Hypothalamus (tissue), 51 donors: ENCODE data around the gene KRT73.
"Not testable (repeated sequence)": the region's sequence is repeated elsewhere in the genome, so short reads cannot be mapped to it uniquely, and the experiment has no call there.

ENCODE experiments used
- DNase-seq, 51 donors: peaks; one replicate each; lab custom pipeline; 2025; lab: John Stamatoyannopoulos, UW

The KRT73 gene

DNA sequence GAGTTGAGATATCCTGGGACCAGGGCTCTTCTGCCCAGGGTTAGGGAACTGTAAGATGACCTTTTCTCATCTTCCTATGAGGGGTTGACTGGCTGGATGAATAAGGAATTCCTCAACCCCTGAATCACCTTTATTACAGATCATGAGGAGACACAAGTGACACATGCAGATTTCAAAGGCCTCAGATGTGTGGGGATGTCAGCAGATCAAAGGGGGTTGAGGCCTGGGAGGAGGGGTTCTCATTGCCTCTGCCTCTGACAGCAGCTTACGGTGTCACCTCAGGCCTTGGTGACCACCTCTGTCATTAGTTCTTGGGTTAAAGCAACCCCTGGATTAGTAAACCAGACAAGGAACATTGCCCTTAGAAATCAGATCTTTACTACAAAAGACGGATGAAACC is 15.0 kb downstream of the KRT73 start:
- no peak for DNase-seq

DNA sequence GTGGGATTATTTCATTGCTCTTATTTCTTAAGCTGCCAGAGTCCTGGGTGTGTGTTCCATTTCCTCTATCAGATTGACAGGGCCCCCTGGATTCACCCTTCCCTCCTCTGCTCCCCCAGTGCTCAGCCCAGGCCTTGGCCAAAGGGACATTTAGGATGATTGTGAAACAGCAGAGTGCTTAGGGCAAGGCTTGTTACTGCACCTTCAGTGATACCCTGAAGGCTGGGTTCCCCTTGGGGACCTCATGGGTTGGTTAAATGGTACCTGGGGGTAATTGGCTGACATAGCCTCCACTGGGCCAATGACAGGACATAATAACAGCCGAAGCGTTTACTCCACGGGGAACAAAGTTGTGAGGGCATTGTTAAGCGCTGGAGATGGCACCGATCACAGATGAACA is 15.8 kb downstream of the KRT73 start:
- no peak for DNase-seq

DNA sequence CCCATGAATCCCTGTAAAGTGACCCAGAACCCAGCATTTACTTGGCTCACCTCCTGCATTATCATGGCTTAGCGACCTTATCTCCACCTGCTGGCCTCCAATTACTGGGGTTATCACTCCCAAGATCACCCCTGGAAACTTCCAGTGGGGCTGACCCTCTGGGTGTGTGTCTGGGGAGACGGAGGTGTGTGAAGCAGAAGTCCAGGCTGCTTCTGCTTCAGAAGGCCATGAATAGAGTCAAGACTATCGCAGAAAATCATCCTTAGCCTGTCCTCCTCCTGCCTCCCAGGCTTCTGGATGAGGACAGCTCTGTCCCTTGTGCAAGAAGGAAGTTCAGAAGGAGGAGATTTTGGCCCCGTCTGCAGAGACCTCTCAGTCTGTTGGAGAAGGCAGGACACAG is 16.7 kb downstream of the KRT73 start:
- no peak for DNase-seq

DNA sequence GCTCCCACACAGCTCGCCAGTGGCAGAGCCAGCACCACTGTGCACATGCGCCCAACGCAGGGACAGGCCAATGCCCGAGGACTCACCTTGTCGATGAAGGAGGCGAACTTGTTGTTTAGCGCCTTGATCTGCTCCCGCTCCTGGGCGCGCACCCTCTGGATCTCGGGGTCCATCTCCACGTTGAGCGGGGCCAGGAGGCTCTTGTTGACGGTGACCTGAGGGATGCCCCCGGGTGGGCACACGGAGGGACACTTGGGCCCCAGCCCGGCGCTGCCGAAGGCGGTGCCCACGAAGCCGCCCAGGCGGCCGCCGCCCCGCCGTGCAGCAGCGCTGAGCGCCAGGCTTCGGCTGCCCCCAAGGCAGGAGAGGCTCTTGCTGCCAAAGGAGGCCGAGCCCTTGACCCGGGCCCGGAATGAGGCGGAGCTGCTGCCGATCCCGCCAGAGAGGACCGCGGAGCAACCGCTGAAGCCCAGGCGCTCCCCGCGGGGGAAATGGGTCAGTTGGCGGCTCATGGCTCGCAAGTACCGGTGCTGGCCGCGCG is 17.3 kb downstream of the KRT73 start, which contains the start of gene KRT72:
Gene KRT72, minus strand, starts transcription at position 523 of the 541 bp plus-strand sequence. Its CDS starts 11 bp downstream, at position 512.
- DNase-seq, result no peak

DNA sequence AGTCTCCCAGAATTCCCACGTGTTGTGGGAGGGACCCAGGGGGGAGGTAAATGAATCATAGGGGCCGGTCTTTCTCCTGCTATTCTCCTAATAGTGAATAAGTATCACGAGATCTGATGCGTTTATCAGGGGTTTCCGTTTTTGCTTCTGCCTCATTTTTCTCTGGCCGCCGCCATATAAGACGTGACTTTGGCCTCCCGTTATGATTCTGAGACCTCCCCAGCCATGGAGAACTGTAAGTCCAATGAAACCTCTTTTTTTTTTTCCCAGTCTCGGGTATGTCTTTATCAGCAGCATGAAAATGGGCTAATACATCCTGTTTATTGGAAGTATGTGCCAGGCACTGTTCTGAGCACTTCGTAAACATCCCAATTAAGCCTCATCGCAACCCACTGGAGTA is 17.9 kb downstream of the KRT73 start:
- no peak for DNase-seq

DNA sequence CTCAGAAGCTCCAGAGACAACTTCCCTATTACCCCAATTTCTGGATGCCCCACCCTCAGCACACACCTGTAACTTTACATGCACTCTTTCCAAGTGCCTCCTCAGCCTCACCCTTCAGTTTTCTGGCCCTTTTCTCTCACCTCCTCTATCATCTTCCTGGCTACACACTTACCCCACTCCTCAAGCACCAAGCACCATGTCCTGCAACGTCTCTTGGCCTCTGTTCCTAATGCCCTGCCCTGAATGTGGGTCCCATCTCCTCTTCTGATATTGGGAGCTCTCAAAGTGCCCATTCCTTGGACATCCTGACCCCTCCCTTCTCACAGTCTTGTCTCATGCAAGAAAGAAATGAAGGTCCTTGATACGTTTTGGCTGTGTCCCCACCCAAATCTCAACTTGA is 18.3 kb downstream of the KRT73 start:
- DNase-seq, result no peak

DNA sequence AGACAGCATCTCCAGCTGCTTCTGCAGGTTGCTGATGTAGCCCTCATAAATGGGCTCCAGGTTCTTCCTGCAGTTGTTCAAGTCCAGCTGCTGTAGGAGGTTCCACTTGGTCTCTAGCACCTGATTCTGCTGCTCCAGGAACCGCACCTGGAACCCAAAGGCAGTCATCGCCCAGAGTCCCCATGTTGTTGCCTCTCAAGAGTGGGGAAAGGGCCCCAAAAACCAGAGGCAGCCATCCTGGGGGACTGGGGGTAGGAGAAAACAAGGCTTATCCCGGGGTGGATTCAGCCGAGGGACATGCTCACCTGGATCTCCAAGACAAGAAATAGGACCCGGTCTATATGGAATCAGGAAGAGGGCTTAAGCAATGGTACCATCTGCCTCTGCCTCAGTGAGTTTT is 19.4 kb downstream of the KRT73 start:
- no peak for DNase-seq

DNA sequence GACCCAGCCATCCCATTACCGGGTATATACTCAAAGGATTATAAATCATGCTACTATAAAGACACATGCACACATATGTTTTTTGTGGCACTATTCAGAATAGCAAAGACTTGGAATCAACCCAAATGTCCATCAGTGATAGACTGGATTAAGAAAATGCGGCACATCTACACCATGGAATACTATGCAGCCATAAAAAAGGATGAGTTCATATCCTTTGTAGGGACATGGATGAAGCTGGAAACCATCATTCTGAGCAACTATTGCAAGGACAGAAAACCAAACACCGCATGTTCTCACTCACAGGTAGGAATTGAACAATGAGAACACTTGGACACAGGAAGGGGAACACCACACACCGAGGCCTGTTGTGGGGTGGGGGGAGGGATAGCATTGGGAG is 24.1 kb downstream of the KRT73 start:
- DNase-seq, result not testable (repeated sequence)

DNA sequence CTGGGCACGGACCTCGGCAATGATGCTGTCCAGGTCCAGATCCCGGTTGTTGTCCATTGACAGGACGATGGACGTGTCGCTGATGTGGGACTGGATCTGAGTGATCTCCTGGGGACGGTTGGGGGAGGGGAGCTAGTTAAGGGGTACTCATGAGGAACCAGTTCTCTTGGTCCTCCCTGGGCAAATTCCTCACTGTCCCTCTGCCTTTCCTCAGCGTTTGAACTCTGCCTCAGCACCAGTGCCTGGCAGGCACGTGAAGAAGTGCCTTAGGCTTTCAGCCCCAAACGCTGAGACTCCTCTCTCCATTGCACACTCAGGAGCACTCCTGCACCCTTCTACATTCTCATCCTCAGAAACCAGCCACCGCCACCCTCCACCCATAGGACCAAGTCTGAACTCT is 26.8 kb downstream of the KRT73 start:
- no peak for DNase-seq

DNA sequence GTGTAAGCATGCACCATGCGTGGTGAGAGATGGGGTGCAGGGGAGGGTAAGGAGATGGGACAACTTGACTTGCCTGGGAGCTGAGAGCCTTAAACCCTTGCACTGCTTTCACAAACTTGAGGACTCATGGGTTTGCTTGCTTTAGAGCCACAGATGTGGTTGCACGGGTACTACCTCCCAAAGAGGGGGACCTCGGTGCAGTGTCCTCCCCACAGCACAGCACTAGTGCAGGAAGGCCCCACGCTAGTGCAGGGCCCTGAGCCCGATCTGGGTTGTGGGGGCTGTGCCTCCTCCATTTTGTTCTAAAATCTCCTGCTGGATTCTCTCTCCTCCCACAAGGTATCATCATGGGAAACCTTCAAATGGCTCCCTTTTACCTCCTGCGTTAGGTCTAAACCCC is 28.3 kb downstream of the KRT73 start:
- DNase-seq, result no peak

DNA sequence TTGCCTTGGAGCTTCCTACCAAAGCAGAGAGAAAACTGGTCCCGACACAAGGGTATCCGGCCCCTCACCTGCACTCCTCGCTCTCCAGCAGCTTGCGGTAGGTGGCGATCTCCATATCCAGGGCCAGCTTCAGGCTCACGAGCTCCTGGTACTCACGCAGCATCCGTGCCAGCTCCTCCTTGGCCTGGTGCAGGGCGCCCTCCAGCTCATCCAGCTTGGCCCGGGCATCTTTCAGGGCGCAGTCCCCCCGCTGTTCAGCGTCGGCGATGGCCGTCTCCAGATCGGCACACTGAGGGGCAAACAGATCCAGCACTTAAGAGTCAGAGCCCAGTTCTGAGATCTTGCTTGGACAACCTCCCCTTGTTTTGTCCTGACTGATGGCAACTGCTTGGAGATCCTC is 30.8 kb downstream of the KRT73 start:
- no peak for DNase-seq

DNA sequence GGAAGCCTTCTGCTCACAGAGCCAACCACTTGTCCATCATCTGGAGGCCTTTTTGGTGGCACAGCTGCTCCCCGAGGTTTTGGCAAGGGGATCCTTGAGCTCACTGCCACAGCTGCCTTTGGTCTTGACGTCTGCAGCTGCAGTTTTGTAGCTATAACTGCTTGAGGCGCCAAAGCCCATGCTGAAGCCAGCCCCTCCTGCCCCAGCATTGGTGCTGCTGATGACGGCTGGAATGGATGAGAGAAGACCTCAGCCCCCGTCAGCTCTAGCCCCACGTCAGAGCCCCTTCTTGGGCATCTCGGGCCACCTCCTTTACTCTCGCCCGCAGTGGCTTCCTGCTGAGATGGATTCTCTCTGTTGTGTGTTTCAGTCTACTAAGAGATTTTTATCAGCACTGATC is 32.4 kb downstream of the KRT73 start:
- DNase-seq, result no peak

DNA sequence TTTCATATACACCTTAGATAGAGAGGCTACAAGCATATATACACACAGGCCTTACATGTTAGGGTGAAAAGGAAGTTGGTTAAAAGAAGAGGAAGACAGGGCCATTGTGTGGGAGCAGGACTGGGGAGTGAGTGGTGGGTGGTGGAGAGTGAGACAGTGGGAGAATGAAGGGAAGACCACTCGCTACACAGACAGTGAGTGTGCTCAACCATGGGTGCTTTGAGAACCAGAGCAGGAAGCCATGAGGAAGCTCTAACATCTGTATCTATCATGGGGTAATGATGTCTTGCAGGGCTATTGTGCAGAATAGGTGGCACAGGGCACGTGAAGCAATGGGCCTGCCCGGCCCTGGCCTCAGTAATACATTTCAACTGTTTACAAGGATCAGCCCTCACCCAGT is 33.3 kb downstream of the KRT73 start:
- no peak for DNase-seq

DNA sequence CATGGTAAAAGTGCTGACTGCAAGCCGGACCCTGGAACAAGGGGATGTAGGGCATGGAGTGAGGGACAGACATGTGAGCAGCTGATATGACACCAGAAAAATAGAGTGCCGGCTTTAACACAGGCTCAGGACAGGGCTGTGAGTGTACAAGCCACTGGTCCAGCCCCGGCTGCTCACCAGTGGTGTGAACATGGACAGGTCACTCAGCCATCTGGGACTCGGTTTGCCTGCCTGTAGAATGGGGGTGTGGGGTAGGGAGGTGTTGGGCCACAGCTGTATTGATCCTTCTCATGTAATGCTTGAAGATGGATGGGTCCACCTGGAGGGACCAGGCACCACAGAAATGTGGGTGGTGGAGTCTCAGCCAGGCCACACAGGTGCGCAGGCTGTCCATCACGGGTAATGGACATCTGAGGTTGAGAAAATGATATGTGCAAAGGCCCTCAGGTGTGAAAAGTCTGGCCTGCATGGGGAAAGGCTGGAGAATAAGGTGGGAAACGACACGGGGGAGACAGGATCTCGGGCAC is 34.1 kb downstream of the KRT73 start:
- DNase-seq, result no peak

DNA sequence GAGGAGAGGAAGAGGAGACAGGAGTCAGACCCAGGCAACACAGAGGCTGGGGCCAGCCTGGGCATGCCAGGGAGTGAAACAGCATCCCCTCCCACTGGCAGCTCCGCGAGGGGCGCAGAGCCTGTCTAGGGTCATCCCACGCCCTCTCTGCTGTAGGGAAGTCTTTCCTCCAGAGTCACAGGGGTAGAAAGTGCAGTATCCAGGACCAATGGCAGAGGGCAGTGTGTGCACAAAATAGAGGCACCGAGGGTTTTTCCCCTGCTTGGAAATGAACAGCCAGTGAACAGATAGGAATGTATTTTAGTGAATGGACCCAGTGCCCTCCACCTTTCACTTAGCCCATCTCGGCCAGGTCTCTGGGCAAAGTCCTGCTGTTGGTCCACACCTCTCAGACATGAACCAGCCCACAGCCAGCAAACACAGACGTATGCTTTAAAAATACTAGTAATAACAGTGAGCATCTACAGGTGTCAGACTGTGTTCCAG is 35.3 kb downstream of the KRT73 start:
- DNase-seq, result peak in 33 of 51 donors; percentile 3 to 63 (median 23)

DNA sequence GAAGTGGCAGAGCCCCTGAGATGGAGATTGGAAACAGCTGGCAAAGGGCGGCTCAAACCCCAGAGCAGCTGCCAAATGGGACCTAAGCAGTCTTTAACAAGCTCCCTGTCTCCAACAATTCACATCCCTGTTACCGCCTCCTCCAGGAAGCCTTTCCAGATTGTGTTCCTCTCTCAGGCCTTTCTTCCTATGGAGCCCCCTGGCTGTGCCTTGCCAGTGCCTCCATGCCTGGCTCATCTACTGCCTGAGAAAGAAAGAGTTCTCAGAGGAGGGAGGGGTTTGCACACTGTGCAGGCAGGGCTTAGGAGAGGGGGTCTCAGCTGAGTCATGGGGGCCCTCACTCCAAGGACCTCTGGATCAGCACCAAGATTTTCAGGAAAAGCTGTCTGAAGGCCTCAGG is 35.9 kb downstream of the KRT73 start:
- no peak for DNase-seq

DNA sequence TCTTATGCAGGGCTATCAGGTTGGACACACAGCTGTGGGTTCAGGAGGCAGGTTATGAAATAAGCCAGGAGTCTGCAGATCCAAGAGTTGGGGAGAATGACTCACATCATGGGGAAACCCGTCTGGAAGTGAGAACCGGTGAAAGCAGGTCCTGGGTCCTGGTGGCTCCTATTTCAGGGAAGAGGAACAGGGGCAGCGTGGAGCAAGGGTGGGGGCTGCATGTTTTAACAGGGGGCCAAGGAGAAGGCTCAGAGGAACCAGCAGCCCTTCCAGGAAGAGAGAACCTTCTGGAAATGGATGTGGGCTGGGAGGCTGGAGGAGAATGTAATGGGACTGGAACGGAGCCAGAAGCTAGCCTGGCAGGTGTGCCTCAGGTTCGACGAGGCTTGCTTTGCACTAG is 36.9 kb downstream of the KRT73 start:
- DNase-seq, result no peak

DNA sequence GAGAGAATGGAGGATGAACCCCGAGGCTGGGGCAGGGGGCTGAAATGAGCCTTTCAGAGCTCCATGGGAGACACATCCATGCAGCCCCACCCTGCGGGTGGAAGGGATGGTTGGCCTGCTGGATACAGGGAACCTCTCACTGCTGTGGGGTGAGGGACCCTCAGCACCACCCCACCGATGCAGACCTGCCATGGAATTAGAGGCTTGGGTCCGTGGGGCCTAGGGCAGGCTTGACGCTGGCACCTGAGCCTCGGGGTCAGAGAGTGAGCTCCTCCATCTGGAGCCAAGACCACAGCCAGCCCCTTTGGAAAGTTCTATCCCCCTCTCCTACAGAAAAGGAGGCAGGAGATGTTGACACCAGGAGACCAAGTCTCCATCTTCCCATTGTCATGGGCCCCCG is 37.3 kb downstream of the KRT73 start:
- DNase-seq, result no peak

DNA sequence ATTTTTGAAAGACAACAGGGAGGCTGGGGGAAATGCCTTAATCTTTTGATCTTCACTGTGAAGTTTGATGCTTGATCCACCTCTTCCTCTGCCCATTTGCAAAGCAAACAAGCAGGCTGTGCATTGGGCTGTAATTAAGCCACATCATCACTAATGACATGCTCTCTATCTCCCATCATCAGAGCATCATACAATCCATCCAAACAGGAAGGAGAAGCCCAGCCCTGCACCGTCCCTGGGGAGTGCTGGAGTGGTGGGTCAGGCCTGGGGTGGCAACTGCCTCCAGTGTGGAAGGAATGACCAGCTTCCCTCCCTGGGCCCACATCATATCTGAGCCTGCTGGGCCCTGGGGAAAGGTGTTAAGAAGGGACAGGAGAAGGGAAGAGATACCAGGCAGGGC is 37.9 kb downstream of the KRT73 start:
- no peak for DNase-seq

DNA sequence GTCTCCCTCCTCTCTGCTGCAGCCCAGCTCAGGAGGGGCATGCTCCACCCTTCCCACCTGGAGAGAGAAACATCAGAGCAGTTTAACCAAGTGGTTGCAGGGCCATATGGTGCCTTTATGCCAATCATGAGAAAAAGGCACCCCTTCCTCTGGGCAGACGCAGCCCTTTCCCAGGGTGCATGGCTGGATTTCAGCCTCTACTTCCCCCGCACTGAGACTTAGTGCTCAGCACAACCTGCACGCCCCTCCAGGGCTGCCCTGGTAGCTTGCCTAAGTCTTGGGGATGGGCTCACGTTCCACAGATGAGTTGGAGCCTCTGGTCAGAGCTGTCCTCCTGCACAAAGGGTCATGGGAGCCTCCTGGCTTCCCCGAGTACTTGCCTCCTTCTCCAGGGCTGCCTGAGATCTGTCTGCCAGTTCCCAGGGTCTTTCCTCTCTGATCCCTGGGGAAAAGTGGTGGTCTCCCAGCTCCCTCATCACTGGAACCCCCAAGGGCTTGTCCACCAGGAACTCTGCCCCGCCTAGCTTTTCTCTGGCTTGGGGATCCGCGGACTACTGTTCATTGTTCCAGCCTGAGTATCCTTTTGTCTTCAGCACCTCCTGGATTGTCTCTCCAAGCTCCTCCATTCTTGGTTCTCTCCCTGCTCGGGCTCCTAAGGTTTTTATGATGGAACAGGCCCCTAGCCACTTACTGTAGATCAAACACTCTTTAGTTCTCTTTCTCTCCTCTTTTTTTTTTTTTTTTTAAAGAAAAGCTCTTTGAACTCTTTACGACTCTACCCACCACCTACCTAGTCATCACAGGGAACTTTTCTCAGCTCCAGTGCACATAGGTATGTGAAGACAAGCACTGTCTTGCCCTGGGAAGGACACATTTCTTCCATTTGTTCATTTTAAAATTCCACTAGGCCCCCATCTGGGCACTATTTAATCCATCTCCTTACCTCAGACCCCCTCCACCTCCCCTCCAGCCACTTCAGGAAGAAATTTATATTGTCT is 38.6 kb downstream of the KRT73 start:
- no peak for DNase-seq

DNA sequence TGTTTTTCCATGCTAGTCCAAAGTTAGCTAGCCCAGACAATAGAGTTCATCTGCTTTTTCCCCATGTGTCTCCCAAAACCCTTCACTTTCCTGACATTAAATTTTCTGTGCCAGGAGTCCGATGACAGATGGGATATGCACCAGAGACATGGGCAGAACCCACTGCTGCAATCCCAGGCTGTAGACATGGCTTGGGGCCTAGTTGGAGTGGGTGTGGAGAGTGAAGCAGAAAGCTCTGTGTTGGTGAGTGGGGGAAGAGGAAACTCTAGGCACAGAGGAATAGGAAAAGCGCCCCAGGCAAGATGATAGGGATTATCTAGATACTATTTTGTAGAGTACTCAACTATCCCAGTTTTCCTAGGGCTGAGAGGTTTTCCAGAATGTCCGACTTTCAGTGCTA is 39.9 kb downstream of the KRT73 start:
- peak in 1 of 51 donors; percentile 4 for DNase-seq

DNA sequence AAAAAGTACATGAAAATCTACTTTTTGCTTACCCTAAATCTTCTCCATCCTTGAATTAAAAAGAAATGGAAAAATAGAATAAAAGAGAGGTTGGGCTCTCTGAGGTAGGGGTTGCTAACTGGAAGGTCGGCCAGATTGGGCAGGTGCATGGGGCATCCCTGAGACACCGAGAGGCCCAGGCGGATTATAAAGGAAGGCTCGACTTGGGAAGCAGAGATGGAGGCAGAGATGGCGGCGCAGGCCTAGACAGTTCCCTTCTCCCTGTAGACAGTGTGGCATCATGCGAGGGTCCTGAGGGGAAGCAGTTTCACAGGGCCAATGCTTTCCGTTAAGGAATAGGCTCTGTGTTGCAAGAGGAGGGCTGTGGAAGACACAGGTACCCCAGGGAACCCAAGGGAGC is 41.0 kb downstream of the KRT73 start:
- no peak for DNase-seq
